ENCODE measurements around the gene FNBP1. TPM values are rescaled to one million over a fixed set of nuclear protein-coding genes. Genes with fewer than 3 reads are reported as not detected.
"Not testable (repeated sequence)": the region's sequence is repeated elsewhere in the genome, so short reads cannot be mapped to it uniquely, and the experiment has no call there.

FNBP1 gene
- total and polyA plus RNA-seq, 2 donors (not counting 1 experiment from before 2014, with no cell fraction given), result 20.8 to 44.3 TPM

- DNase-seq (ENCODE audit: low read depth in 2 of 2), result peak in 1 of 2 donors; percentile 33
Observed at GRCh38 chr9:129996161-129996830, 46.7 kb downstream of the FNBP1 start.

DNA sequence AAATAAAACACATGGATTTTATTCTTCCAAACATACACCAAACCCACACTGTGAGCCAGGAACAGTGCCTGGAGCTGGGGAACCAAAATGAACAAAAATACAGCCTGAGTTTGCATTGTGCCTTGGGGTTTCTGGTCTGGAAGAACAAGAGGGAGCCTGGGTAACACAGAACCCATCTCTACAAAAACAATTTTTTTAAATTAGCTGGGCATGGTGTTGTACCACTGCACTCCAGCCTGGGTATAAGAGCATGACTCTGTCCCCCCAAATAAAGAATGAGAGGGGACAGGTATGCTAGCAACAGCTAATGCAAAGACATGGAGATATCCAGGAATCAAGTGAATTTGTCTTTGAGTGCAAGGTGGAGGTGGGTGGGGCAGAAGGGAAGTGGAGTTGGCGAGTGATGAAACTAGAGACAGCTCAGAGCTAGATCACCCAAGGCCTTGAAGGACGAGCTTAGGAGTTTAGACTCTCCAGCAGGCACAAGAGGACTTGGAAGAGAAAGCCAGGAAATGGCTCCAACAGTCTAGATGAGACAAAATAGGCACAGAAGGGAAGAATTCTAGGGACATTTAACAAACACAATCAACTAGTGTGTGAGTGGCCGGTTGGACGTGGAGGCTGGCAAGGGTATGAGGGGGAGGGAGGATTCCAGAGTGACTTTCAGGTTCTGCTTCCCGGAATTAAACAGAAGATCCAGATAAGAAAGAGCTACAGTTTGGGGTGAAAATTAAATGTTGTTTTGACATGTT is 47.4 kb downstream of the FNBP1 start:
- no peak for TF ChIP-seq EZH2 (IDR thresholded peaks at IDR 0.05; ENCODE audit: low read length, missing control alignments)
- TF ChIP-seq, protein P1, sequence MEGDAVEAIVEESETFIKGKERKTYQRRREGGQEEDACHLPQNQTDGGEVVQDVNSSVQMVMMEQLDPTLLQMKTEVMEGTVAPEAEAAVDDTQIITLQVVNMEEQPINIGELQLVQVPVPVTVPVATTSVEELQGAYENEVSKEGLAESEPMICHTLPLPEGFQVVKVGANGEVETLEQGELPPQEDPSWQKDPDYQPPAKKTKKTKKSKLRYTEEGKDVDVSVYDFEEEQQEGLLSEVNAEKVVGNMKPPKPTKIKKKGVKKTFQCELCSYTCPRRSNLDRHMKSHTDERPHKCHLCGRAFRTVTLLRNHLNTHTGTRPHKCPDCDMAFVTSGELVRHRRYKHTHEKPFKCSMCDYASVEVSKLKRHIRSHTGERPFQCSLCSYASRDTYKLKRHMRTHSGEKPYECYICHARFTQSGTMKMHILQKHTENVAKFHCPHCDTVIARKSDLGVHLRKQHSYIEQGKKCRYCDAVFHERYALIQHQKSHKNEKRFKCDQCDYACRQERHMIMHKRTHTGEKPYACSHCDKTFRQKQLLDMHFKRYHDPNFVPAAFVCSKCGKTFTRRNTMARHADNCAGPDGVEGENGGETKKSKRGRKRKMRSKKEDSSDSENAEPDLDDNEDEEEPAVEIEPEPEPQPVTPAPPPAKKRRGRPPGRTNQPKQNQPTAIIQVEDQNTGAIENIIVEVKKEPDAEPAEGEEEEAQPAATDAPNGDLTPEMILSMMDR (conservative IDR thresholded peaks at IDR 0.05 in 1 of 2, IDR thresholded peaks at IDR 0.05 in 1 of 2; ENCODE audit: low read depth in 1 of 2, low read length in 2 of 2), result no peak
- Histone ChIP-seq H3K4me1 (ENCODE audit: control insufficient read depth, extremely low read depth, insufficient read depth, low read length) (peaks cover 11% of the 10 kb centered on the region), H2AFZ (ENCODE audit: low read length) (no peak overlapping the region), H3K79me2 (ENCODE audit: control insufficient read depth, insufficient read depth, low read length) (peaks cover 3% of the 10 kb centered on the region), H3K4me3 (replicated peaks in 1 of 4; ENCODE audit: control extremely low read depth in 1 of 4, insufficient read depth in 1 of 4, low read depth in 3 of 4, low read length in 4 of 4) (no peak overlapping the region), H3K27ac (ENCODE audit: insufficient read depth, low read length) (peak overlapping the region; percentile 0), H3K27me3 (ENCODE audit: control insufficient read depth, insufficient read depth, low read length) (no peaks in the 10 kb centered on the region), H3K9me3 (ENCODE audit: control insufficient read depth, insufficient read depth, low read depth, low read length) (no peaks in the 10 kb centered on the region), H4K20me1 (ENCODE audit: control insufficient read depth, extremely low read depth, insufficient read depth, low read length) (no peaks in the 10 kb centered on the region), H3K9ac (ENCODE audit: insufficient read depth, low read length) (no peak overlapping the region), H3K4me2 (ENCODE audit: extremely low read depth, insufficient read depth, low read length) (peak overlapping the region; percentile 9), H3K36me3 (ENCODE audit: control insufficient read depth, insufficient read depth, low read length) (no peaks in the 10 kb centered on the region)
- peak; percentile 32 to 55 for DNase-seq (ENCODE audit: low read depth in 2 of 2)

More at GRCh38 chr9:129996161-129996830, 46.7 kb downstream of the FNBP1 start:
- Histone ChIP-seq H3K9me3 (ENCODE audit: control insufficient read depth, insufficient read depth, low read depth, low read length) (no peaks in the 10 kb centered on the region), H3K79me2 (ENCODE audit: control insufficient read depth, insufficient read depth, low read length) (peaks cover 3% of the 10 kb centered on the region), H2AFZ (ENCODE audit: low read length) (no peak overlapping the region), H3K27ac (ENCODE audit: insufficient read depth, low read length) (peak overlapping the region; percentile 0), H3K36me3 (ENCODE audit: control insufficient read depth, insufficient read depth, low read length) (no peaks in the 10 kb centered on the region), H3K4me3 (replicated peaks in 1 of 4; ENCODE audit: control extremely low read depth in 1 of 4, insufficient read depth in 1 of 4, low read depth in 3 of 4, low read length in 4 of 4) (no peak overlapping the region), H3K27me3 (ENCODE audit: control insufficient read depth, insufficient read depth, low read length) (no peaks in the 10 kb centered on the region), H3K9ac (ENCODE audit: insufficient read depth, low read length) (no peak overlapping the region), H4K20me1 (ENCODE audit: control insufficient read depth, extremely low read depth, insufficient read depth, low read length) (no peaks in the 10 kb centered on the region), H3K4me2 (ENCODE audit: extremely low read depth, insufficient read depth, low read length) (peak overlapping the region; percentile 9), H3K4me1 (ENCODE audit: control insufficient read depth, extremely low read depth, insufficient read depth, low read length) (peaks cover 9% of the 10 kb centered on the region)
- no peak for TF ChIP-seq EZH2 (IDR thresholded peaks at IDR 0.05; ENCODE audit: low read length, missing control alignments)
- TF ChIP-seq, protein P1 (conservative IDR thresholded peaks at IDR 0.05 in 1 of 2, IDR thresholded peaks at IDR 0.05 in 1 of 2; ENCODE audit: low read depth in 1 of 2, low read length in 2 of 2), result no peak

DNA sequence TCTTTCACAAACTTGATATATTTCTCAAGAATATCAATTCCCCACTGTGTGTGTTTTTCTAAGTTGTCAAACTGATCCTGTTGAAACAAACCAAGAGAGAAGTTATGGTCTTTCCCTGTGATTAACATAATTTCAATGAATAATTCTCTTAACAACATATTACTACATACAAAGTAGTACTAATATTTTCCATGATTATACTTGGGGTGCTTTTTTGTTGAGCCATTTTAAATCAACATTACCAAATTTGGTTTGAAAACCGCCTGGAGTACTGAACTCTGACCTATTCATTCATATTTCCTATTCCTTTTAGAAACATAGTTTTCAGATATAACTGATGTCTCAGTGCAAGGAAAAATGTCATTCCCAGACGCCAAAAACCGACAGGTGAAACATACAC is 48.1 kb downstream of the FNBP1 start:
- H4K20me1 ChIP-seq (ENCODE audit: control insufficient read depth, extremely low read depth, insufficient read depth, low read length), result no peaks in the 10 kb centered on the region
- no peaks in the 10 kb centered on the region for H3K27me3 ChIP-seq (ENCODE audit: control insufficient read depth, insufficient read depth, low read length)
- H3K4me3 ChIP-seq (replicated peaks in 1 of 4; ENCODE audit: control extremely low read depth in 1 of 4, insufficient read depth in 1 of 4, low read depth in 3 of 4, low read length in 4 of 4), result no peak overlapping the region
- H3K4me2 ChIP-seq (ENCODE audit: extremely low read depth, insufficient read depth, low read length), result no peak overlapping the region
- TF ChIP-seq, protein P1 (conservative IDR thresholded peaks at IDR 0.05 in 1 of 2, IDR thresholded peaks at IDR 0.05 in 1 of 2; ENCODE audit: low read depth in 1 of 2, low read length in 2 of 2), result no peak
- TF ChIP-seq EZH2 (IDR thresholded peaks at IDR 0.05; ENCODE audit: low read length, missing control alignments), result no peak
- no peaks in the 10 kb centered on the region for H3K36me3 ChIP-seq (ENCODE audit: control insufficient read depth, insufficient read depth, low read length)
- peaks cover 16% of the 10 kb centered on the region for H3K4me1 ChIP-seq (ENCODE audit: control insufficient read depth, extremely low read depth, insufficient read depth, low read length)
- no peaks in the 10 kb centered on the region for H3K9me3 ChIP-seq (ENCODE audit: control insufficient read depth, insufficient read depth, low read depth, low read length)
- no peak overlapping the region for H3K27ac ChIP-seq (ENCODE audit: insufficient read depth, low read length)
- no peak overlapping the region for H2AFZ ChIP-seq (ENCODE audit: low read length)
- peak in 1 of 2 donors; percentile 53 for DNase-seq (ENCODE audit: low read depth in 2 of 2)
- no peak overlapping the region for H3K9ac ChIP-seq (ENCODE audit: insufficient read depth, low read length)
- peaks cover 3% of the 10 kb centered on the region for H3K79me2 ChIP-seq (ENCODE audit: control insufficient read depth, insufficient read depth, low read length)

DNA sequence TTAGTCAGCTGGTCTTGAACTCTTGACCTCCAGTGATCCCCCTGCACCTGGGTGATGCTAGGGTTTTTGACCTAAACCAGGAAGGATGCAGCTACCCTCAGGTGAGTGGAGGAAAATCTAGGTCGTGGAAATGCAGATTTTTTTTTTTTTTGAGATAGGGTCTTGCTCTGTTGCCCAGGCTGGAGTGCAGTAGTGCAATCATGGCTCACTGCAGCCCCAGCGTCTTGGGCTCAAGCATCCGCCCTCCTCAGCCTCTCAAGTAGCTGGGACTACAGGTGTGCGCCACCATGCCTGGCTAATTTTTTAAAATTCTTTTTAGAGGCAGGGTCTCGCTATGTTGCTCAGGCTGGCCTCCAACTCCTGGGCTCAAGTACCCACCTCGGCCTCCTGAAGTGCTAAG is 51.9 kb downstream of the FNBP1 start:
- H3K4me3 ChIP-seq (replicated peaks in 1 of 4; ENCODE audit: control extremely low read depth in 1 of 4, insufficient read depth in 1 of 4, low read depth in 3 of 4, low read length in 4 of 4); H4K20me1 ChIP-seq (ENCODE audit: control insufficient read depth, extremely low read depth, insufficient read depth, low read length); H3K36me3 ChIP-seq (ENCODE audit: control insufficient read depth, insufficient read depth, low read length); H3K9ac ChIP-seq (ENCODE audit: insufficient read depth, low read length); DNase-seq (ENCODE audit: low read depth in 2 of 2); H3K4me2 ChIP-seq (ENCODE audit: extremely low read depth, insufficient read depth, low read length); H3K27ac ChIP-seq (ENCODE audit: insufficient read depth, low read length); H3K27me3 ChIP-seq (ENCODE audit: control insufficient read depth, insufficient read depth, low read length); H3K79me2 ChIP-seq (ENCODE audit: control insufficient read depth, insufficient read depth, low read length); H2AFZ ChIP-seq (ENCODE audit: low read length); H3K9me3 ChIP-seq (ENCODE audit: control insufficient read depth, insufficient read depth, low read depth, low read length): not testable (repeated sequence)
- peaks cover 22% of the 10 kb centered on the region for H3K4me1 ChIP-seq (ENCODE audit: control insufficient read depth, extremely low read depth, insufficient read depth, low read length)

All from fibroblast of lung (primary cell).